ENCODE measurements around the gene NKX1-2.

The NKX1-2 gene

DNA sequence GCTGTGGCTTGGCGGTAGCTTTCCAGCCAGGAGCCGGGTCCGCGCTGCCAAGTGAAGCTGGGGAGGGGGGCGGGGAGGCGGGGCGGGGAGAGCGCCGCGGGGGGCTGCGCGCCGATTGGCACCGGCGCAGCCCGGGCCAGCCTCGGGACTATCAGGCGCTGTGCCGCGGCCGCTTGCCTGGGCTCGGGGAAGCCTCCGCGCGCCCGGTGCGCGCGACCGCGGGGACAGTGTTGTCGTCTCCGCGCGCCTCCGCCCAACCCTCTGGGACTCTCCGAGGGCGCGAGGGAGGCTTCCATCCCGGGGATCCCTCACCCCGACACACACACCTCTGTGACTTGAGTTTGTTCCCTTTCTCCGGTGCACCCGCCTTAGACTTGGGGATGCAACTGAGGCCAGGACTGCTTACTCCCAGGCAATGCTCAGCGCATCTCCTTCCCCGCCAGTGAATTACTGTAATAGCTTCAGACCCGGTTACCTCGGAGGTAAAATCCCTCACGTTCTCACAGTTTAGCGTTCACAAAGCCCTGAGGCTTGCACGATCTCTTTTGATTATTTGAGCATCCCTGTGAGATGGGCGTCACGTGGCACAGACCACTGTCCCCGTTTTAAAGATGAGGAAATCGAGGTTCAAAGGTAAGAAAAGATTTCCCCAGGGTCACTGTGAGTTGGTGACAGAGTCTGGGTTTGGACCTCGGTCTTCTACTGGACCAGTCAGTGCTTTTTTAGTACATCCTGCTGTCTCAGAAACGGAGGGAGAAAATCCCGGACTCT lies at the start of gene NKX1-2:
Gene NKX1-2 (minus strand): TSS at position 24 of the 771 bp plus-strand sequence. CDS start 92 bp downstream, outside the sequence.
- DNase-seq (ENCODE audit: low spot score), result no peak

GRCh38 chr10:124498056-124498455 lies 48.2 kb upstream of the NKX1-2 start:
- DNase-seq (ENCODE audit: low spot score), result no peak

DNA sequence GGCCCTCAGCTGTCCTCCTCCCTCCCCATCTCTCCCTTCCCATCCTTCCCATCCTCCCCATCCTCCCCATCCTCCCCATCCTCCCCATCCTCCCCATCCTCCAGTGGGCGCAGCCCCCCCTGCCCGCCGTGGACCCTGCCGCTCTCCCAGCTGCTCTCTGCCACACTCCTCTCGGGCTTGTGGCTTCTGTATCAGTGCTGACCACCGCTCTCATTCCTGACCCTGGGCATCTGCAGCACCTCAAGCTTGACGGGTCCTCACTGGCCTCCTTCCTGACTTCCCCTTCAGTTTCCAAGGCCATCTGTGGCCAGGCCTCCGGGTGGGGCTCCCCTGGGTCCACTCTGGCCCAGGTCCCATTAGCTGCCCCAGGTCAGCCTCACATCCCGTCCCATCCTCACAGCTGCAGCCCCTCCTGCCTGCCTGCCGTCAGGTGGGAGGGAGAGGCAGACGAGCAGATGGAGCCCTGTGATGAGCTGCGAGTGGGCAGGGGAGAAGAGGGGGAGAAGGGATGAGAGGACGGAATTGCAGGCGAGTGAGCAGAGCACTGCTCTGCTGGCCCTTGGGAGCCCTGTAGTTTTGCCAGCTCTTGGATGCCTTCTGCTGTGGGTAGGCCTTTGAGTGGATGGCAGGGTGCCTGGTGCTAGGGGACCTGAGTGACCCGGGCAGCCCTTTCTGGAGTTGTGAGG lies 47.5 kb upstream of the NKX1-2 start:
- DNase-seq (ENCODE audit: low spot score), result no peak

GRCh38 chr10:124496620-124497019 lies 46.8 kb upstream of the NKX1-2 start:
- no peak for DNase-seq (ENCODE audit: low spot score)

DNA sequence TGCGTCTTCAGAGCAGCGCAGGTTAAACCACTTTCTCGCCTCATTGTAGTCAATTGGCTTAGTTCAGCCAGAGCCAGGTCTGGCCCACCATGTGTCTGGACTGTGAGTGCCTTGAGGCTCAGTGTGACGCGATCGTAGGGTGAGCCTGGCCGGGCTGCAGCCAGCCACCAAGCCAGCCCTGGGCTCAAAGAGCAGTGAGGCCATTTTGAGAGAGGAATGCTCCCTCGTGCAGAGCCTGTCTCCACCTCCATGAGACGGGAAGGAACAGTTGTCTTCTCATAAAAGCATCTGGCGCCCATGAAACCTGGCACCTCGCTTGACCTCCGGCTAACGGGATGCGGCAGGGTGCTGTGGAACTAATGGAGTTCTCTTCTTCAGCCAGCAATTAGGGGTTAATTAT lies 46.3 kb upstream of the NKX1-2 start:
- no peak for DNase-seq (ENCODE audit: low spot score)

DNA sequence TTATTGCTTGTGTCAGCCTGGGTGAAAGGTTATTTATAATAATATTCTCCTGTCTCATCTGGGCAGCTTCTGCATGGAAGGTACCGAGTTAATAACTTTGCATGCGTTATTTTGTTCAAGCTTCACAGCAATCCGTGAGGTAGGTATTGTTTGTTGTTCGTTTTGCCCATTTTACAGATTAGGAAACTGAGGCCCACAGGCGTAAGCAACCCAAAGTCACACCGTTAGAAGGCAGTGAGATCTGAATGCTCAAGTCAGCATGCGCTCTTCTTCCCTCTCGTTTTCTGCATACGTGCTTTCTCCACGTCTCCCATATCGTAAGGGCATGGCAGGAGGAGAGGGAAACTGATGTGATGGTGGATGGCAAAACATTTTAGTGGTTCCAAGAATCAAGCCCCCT lies 45.9 kb upstream of the NKX1-2 start:
- DNase-seq (ENCODE audit: low spot score), result no peak

DNA sequence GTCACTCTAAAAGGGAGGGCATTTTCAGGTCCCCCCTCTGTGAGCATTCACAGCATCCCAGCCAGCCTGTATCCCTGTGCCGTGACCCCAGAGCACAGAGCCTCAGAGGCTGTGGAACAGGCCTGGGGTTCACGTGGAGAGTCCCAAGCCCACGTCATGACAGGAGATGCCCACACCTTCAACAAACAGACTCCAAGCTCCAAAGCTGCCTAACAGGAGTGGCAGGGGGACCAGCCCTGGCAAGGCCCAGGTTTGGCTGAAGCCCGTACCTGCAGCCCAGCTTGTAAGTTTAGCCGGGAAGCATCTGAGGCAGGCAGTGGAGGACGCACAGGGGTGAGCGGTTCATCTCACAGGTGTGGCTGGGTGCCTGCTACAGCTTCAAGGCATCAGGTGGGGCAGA lies 45.3 kb upstream of the NKX1-2 start:
- DNase-seq (ENCODE audit: low spot score), result no peak

DNA sequence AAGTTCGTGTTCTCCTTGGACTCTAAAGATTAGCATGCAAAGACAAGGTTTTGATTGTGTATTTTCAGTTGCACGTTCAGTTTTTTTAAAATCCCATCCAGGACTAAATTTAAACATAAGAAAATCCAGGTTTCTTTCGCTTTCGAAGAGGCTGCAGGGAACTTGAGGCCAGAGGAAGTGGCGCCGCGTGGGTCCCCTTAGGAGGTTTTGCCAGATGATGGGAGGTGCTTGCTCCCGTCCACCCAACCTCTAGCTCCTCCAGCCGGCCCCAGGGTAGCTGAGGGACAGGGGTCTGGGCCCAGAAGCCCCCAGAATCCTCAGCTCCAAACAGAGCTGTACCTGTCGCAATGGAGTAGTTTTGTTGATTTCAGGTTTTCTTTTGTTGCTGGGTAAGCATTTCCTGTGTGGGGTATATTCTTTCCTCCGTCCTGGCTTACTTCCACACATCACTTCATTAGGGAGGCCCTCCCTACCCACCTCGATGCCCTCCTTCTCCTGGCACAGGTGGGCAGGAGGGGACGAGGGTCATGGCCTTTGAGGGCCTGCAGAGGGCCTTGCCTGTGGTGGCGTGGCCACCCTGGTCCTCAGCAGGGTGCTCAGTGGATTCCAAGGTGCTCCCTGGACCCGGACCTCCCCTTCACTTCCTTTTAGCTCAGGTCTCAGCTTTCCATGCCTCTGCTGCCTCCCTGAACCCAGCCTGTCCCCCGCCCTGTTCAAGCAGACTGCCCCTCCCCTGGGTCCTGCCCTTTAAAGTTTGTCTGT lies 44.4 kb upstream of the NKX1-2 start:
- no peak for DNase-seq (ENCODE audit: low spot score)

- no peak for DNase-seq (ENCODE audit: low spot score)
Measured at GRCh38 chr10:124493214-124493882, 43.5 kb upstream of the NKX1-2 start.

GRCh38 chr10:124492266-124492665 lies 42.4 kb upstream of the NKX1-2 start:
- DNase-seq (ENCODE audit: low spot score), result no peak

DNA sequence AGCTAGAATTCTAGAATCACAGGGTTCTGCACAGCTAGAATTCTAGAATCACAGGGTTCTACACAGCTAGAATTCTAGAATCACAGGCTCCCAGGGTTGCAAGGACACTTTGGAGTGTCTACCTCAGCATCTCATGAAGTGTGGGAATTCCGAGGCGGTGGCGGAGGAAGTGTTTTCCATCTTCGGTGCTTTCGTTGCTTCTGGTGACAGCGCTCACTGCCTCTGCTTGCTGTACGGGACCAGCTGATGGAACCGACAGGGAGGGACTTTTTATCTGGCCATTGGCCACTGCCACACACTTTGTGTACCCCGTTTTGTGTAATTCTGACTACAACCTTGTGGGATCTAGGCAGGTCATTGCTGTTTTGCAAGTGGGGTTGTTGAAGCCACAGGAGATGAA lies 41.3 kb upstream of the NKX1-2 start:
- DNase-seq (ENCODE audit: low spot score), result no peak

- no peak for DNase-seq (ENCODE audit: low spot score)
Measured at GRCh38 chr10:124486635-124487034, 36.8 kb upstream of the NKX1-2 start.

GRCh38 chr10:124484661-124485060 lies 34.8 kb upstream of the NKX1-2 start:
- DNase-seq (ENCODE audit: low spot score), result no peak

DNA sequence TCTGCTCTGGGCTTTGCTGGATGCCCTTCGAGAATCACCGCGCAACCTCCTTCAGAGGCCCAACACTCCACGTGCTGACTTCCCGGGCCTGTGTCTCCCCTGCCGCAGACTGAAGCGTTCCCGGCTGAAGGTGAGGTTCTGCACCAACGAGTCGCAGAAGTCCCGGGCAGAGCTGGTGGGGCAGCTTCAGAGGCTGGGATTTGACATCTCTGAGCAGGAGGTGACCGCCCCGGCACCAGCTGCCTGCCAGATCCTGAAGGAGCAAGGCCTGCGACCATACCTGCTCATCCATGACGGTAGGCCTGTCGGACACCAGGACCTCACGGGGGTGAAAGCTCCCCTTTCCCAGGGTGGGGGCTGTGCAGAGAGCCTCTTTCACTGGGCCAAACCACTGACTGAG lies 34.2 kb upstream of the NKX1-2 start:
- DNase-seq (ENCODE audit: low spot score), result no peak

- DNase-seq (ENCODE audit: low spot score), result no peak
Measured at GRCh38 chr10:124482876-124483275, 33.0 kb upstream of the NKX1-2 start.

DNA sequence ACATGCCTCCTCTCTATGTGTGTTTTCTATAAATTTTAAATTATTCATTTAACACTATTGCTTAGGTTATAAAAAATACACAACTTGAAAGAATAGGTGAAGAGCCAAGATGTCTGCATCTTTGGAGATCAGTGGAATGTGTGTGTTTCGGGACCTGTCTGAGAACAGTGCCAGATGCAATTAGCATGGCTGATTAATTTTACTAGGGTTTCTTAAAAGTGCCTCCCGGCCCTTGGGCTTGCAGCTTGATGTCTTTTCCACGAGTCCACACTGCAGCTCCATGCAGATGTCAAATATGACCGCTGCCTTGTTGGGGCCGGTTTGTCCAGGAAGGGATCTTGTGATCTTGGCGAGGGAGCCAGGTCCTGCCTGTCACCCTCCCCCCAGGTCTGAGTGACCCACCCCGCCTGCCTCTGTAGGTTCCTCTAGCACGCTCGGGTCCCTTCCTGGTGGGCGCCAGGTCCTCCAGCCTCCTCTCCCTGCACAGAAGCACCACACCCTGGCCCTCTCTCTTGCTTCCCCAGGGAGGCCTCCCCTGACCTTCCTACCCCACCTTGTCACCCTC lies 32.5 kb upstream of the NKX1-2 start:
- DNase-seq (ENCODE audit: low spot score), result no peak

- DNase-seq (ENCODE audit: low spot score), result no peak
Measured at GRCh38 chr10:124481717-124482116, 31.9 kb upstream of the NKX1-2 start.

DNA sequence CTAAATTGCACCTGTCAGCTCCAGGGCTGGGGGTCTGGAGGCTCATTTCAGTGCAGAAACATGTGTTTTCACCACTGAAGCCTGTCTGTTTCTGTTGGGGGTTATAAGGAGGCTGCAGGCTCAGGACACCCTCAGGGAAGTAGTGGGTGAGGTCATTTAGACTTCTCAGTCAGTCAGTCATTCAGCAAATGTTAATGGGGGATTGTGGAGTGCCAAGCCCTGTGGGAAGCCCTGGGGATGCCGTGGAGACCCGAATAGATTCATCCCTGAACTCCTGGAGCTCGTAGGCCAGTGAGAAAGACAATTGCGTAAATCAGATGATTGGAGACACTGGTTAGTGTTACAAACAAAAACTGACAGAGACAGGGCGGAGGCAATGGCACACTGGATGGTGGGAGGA lies 31.0 kb upstream of the NKX1-2 start:
- DNase-seq (ENCODE audit: low spot score), result no peak

DNA sequence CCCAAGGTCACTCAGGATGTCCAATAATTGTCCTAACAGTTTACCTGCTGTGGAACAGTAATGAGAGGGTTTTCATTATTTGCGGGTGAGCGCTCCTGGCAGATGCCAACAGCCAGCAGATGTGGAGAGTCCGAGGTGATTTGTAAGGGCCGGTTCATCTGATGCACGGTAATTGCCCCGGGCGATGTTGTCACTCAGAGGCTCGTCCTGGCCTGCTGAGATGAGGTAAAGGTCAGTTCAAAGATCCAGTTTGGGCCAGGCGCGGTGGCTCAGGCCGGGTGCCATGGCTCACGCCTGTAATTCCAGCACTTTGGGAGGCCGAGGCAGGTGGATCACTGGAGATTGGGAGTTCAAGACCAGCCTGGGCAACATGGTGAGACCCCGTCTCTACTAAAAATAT lies 28.7 kb upstream of the NKX1-2 start:
- no peak for DNase-seq (ENCODE audit: low spot score)

DNA sequence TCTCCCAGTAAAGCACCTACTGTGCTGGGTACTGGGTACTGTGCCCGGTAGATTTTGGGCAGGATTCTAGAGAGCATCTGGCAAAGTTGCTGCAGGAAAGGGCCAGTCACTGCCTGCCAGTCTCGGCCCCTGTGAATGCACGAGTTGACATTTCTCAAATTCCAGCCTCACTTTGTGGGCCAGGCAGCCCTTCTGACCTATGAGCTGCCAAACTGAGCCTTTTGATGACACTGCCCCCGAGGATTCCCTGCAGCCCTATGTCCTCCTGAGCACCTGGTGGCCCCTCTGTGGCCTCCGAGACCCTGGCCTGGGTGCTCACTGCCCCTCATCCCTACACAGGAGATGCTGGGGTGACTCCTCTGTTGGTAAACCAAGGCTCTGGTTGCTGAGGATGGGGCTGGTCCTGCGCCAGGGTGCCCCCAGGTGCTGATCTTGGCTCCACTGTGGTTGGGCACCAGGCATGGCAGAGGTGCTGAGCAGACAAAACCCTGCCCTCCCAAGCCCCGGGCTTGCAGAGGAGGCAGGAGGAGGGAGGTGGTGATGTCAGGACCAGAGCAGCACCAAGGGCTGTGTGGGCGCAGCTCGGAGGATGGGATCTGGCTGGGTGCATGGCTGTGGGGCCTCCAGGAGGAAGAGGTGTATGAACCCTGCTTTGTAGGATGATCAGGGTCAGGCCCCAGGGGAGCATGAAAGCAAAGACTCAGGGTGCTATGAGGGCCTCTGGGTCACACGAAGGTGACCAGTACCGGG lies 28.0 kb upstream of the NKX1-2 start:
- DNase-seq (ENCODE audit: low spot score), result no peak

DNA sequence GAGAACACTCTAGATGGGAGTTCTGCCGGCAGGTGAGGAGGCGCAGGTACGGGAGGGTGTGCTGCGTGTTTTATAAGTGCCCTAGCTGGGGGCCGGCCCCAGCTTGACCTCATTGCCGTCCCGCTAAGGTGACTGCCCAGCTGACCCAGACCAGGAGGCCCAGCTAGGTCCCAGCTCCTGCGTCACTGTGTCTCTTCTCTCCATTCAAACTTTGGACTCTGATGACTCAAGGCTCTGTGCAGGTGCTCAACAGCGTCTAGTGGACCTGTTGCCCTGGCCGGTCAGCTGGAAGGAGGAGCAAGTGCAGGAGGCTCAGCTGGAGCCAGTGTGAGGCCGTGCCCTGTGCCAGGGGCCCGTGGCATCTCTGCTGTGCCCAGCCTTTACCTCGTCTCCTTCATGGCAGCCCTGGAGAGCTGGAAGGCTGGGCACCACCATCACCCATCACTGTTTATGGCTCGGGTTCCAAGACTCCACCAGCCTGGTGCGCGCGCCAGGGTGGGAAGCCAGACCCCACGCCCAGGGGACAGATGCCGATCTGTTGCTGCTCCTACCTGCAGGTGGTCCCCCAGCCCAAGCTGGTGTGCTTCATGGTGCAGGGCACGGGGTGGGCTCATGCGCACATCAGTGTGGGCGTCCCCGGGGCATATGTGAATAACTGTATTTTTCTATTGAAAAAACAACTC lies 26.3 kb upstream of the NKX1-2 start:
- no peak for DNase-seq (ENCODE audit: low spot score)
